RWPE2 (cell line): ENCODE results near the gene MYO1B.

ENCODE experiments used
- ATAC-seq: fragments of 200-7000 bp; cut with Tn5 transposase; 3 replicates; pipeline ENCODE4 v1.9.1; 2021; ENCODE audit warnings: low read depth
- DNase-seq: peaks from one replicate; pipeline ENCODE4 v3.0.0-alpha.2; 2020; ENCODE audit warnings: low spot score
- H3K27ac ChIP-seq: fragments of 450-650 bp; 2 replicates; pipeline ENCODE4 v1.5.1; 2017; ENCODE audit warnings: mild to moderate bottlenecking; ENCODE audit not compliant: poor library complexity, severe bottlenecking
- H3K27me3 ChIP-seq: fragments of 250-450 bp; sonication (Bioruptor Pico); 2 replicates; pipeline ENCODE4 v1.5.1; 2021; ENCODE audit warnings: mild to moderate bottlenecking, moderate library complexity; ENCODE audit not compliant: insufficient read depth, poor library complexity, severe bottlenecking
- H3K36me3 ChIP-seq: fragments of 250-450 bp; sonication (Bioruptor Pico); 2 replicates; pipeline ENCODE4 v1.5.1; 2020; ENCODE audit warnings: low read depth, mild to moderate bottlenecking, moderate library complexity
- H3K4me1 ChIP-seq: fragments of 250-450 bp; sonication (Bioruptor Pico); 2 replicates; pipeline ENCODE4 v1.5.1; 2021; ENCODE audit warnings: mild to moderate bottlenecking, moderate library complexity; ENCODE audit not compliant: insufficient read depth, poor library complexity, severe bottlenecking
- H3K4me3 ChIP-seq: fragments of 250-450 bp; sonication (Bioruptor Pico); 2 replicates; pipeline ENCODE4 v1.5.1; 2021; ENCODE audit warnings: mild to moderate bottlenecking, moderate library complexity; ENCODE audit not compliant: severe bottlenecking
- H3K9me3 ChIP-seq: fragments of 250-450 bp; sonication (Bioruptor Pico); 2 replicates; pipeline ENCODE4 v1.5.1; 2021; ENCODE audit warnings: mild to moderate bottlenecking, moderate library complexity; ENCODE audit not compliant: severe bottlenecking
- TF ChIP-seq, protein P1 (sequence below): fragments of 450-650 bp; IDR thresholded peaks from one replicate; pipeline ENCODE4 v1.5.1; 2017; ENCODE audit warnings: mild to moderate bottlenecking, moderate library complexity; ENCODE audit not compliant: poor library complexity, severe bottlenecking

MYO1B gene

GRCh38 chr2:191268596-191268995 lies 23.4 kb downstream of the MYO1B start:
- H3K27ac ChIP-seq, result no peak overlapping the region
- peaks cover 19% of the 10 kb centered on the region for H3K4me1 ChIP-seq
- H3K36me3 ChIP-seq, result no peaks in the 10 kb centered on the region; the same call in 1 of the 2 replicates
- H3K9me3 ChIP-seq, result no peaks in the 10 kb centered on the region
- H3K4me3 ChIP-seq, result no peak overlapping the region
- H3K27me3 ChIP-seq, result no peaks in the 10 kb centered on the region
- no peak for DNase-seq
- no peak for ATAC-seq
- TF ChIP-seq, protein P1, sequence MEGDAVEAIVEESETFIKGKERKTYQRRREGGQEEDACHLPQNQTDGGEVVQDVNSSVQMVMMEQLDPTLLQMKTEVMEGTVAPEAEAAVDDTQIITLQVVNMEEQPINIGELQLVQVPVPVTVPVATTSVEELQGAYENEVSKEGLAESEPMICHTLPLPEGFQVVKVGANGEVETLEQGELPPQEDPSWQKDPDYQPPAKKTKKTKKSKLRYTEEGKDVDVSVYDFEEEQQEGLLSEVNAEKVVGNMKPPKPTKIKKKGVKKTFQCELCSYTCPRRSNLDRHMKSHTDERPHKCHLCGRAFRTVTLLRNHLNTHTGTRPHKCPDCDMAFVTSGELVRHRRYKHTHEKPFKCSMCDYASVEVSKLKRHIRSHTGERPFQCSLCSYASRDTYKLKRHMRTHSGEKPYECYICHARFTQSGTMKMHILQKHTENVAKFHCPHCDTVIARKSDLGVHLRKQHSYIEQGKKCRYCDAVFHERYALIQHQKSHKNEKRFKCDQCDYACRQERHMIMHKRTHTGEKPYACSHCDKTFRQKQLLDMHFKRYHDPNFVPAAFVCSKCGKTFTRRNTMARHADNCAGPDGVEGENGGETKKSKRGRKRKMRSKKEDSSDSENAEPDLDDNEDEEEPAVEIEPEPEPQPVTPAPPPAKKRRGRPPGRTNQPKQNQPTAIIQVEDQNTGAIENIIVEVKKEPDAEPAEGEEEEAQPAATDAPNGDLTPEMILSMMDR, result no peak

GRCh38 chr2:191270306-191271161 lies 25.3 kb downstream of the MYO1B start:
- H3K9me3 ChIP-seq, result no peaks in the 10 kb centered on the region
- no peak overlapping the region for H3K4me3 ChIP-seq
- H3K27ac ChIP-seq, result no peak overlapping the region
- no peaks in the 10 kb centered on the region for H3K27me3 ChIP-seq
- ATAC-seq (no peak), DNase-seq (no peak)
- H3K4me1 ChIP-seq, result peaks cover under 1% of the 10 kb centered on the region
- TF ChIP-seq, protein P1, result no peak
- H3K36me3 ChIP-seq, result peaks cover 4% of the 10 kb centered on the region; the same call in 1 of the 2 replicates

DNA sequence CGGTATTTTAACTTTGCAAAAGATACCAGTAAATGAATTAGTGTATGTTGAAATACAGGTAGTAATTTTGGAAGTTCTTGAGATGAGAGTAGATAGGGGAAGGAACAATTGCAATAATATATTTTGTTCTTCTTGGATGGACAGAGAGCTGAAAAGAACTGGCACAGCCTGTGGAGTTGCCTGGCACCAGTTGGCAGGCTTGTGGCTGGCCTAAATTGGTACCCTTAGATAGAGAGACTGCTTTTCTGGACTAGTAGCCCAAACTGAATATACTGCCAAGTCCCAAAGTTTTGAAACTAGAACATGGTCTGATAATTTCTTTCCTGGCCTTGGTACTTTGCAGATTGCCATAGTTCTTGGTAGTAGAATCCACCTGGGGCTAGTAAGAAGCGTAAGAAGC lies 26.9 kb downstream of the MYO1B start:
- Histone ChIP-seq H3K4me3 (no peak overlapping the region), H3K27ac (no peak overlapping the region), H3K9me3 (no peaks in the 10 kb centered on the region), H3K36me3 (peaks cover 12% of the 10 kb centered on the region), H3K4me1 (no peaks in the 10 kb centered on the region), H3K27me3 (no peaks in the 10 kb centered on the region)
- no peak for DNase-seq
- TF ChIP-seq, protein P1, result no peak
- no peak for ATAC-seq

DNA sequence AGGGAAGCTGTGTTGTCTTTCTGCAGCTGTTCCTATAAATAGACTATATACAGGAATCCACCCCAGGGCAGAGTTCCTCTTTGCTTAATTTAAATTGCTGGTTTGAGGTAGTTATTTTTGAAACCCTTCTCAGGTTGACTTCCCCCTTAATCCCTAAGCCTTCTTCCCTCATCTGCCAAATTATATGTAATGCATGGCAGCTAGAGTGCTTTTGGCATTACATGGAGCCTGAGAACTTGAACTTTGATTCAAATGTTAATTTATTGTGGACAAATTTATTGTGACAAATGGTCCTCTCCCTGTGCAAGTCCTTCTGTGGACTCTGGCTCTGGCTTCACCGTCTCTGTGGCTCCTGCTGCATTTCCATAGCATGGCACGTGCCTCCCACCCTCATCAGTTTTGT lies 29.2 kb downstream of the MYO1B start:
- H3K27ac ChIP-seq, result no peak overlapping the region
- H3K4me1 ChIP-seq, result no peaks in the 10 kb centered on the region
- TF ChIP-seq, protein P1, result no peak
- H3K4me3 ChIP-seq, result no peak overlapping the region
- DNase-seq, result no peak
- no peaks in the 10 kb centered on the region for H3K9me3 ChIP-seq
- H3K27me3 ChIP-seq, result no peaks in the 10 kb centered on the region
- peaks cover 34% of the 10 kb centered on the region for H3K36me3 ChIP-seq
- no peak for ATAC-seq
